HCT116 (cell line): ENCODE measurements around the gene CCDC142. TPM values are rescaled to one million over a fixed set of nuclear protein-coding genes. Genes with fewer than 3 reads are reported as not detected.

Experiments
- ATAC-seq: fragments of 200-7000 bp; cut with Tn5 transposase; 2 replicates; pipeline ENCODE4 v1.9.1; 2020; ENCODE audit warnings: mild to moderate bottlenecking, moderate library complexity
- BruUV-seq: library from RNA; stranded (reverse); fragments of 400-500 nt; replicated peaks from 2 replicates; lab custom pipeline; 2021; lab: Mats Ljungman, UMichigan
- CTCF ChIA-PET: fragments of 300-600 bp; sonication (Branson Sonifier 250); formaldehyde crosslinking; loops from one replicate; lab custom pipeline; 2021; ENCODE audit warnings: antibody characterized with exemption; lab: Charles Lee
- POLR2A ChIA-PET: fragments of 300-600, 350-600 bp; sonication (Branson Sonifier 250); formaldehyde crosslinking; loops from one replicate; lab custom pipeline; 2021; ENCODE audit warnings: antibody characterized with exemption; lab: Charles Lee
- RAD21 ChIA-PET, 2 experiments: fragments of 300-600 bp; sonication (Branson Sonifier 250); formaldehyde crosslinking; loops; one replicate each; lab custom pipeline; 2023; ENCODE audit warnings: low total read pairs in 2 of 2; ENCODE audit not compliant: uncharacterized antibody in 2 of 2, unreplicated experiment in 2 of 2, low non-redundant PET in 1 of 2; lab: Charles Lee
- DNase-seq: peaks from one replicate; pipeline ENCODE4 v3.0.0-alpha.2; 2010; ENCODE audit warnings: low read depth, low spot score
- H2AFZ ChIP-seq: fragments of 200-600 bp; shearing (Covaris generic), sonication (generic); 2 replicates; pipeline ENCODE4 v1.6.1; 2017; ENCODE audit warnings: low read depth, mixed run types, mixed read lengths, antibody characterized with exemption, low read length; ENCODE audit not compliant: poor library complexity, severe bottlenecking
- H3K27ac ChIP-seq: 2 replicates; pipeline ENCODE4 v1.5.1; 2012; ENCODE audit warnings: low read depth, low read length
- H3K27me3 ChIP-seq: fragments of 200-600 bp; sonication (generic); 2 replicates; pipeline ENCODE4 v1.6.1; 2016; ENCODE audit warnings: mixed run types, low read length, mixed read lengths; ENCODE audit not compliant: insufficient read depth
- H3K36me3 ChIP-seq, 2 experiments: fragments of 200-500 bp in 1 of 2; fragments of 200-600 bp in 1 of 2; sonication (Bioruptor generic) in 1 of 2; sonication (generic) in 1 of 2; 2 replicates each; pipeline versions ENCODE4 v1.5.1 to v1.6.1; 2014 to 2016; ENCODE audit warnings: low read length in 2 of 2, inconsistent platforms in 1 of 2, mixed read lengths in 1 of 2, mixed run types in 1 of 2; ENCODE audit not compliant: insufficient read depth in 2 of 2, control insufficient read depth in 1 of 2
- H3K4me1 ChIP-seq, 2 experiments: fragments of 200-600 bp in 1 of 2; sonication (generic) in 1 of 2; 2 replicates each; pipeline versions ENCODE4 v1.5.1 to v1.6.1; 2012 to 2017; ENCODE audit warnings: low read length in 2 of 2, inconsistent platforms in 1 of 2, mild to moderate bottlenecking in 1 of 2, mixed read lengths in 1 of 2, mixed run types in 1 of 2, moderate library complexity in 1 of 2; ENCODE audit not compliant: insufficient read depth in 2 of 2, control insufficient read depth in 1 of 2
- H3K4me2 ChIP-seq: fragments of 200-600 bp; sonication (generic); 2 replicates; pipeline ENCODE4 v1.6.1; 2017; ENCODE audit warnings: mixed run types, low read length, mixed read lengths
- H3K4me3 ChIP-seq, 2 experiments: fragments of 200-600 bp in 1 of 2; sonication (generic) in 1 of 2; replicated peaks in 1 of 2; 2 replicates each; pipeline ENCODE4 v1.5.1; 2011 to 2016; ENCODE audit warnings: low read length in 2 of 2, control low read depth in 1 of 2, low read depth in 1 of 2, mild to moderate bottlenecking in 1 of 2, mixed read lengths in 1 of 2, mixed run types in 1 of 2
- H3K79me2 ChIP-seq: fragments of 200-600 bp; sonication (generic); 2 replicates; pipeline ENCODE4 v1.6.1; 2017; ENCODE audit warnings: mild to moderate bottlenecking, mixed run types, low read length, moderate library complexity, mixed read lengths; ENCODE audit not compliant: insufficient read depth
- H3K9ac ChIP-seq: fragments of 200-600 bp; sonication (generic); 2 replicates; pipeline ENCODE4 v1.6.1; 2016; ENCODE audit warnings: low read length, mixed read lengths
- H3K9me2 ChIP-seq: fragments of 200-600 bp; sonication (generic), shearing (Covaris generic); 2 replicates; pipeline ENCODE4 v1.6.1; 2017; ENCODE audit warnings: mixed run types, mild to moderate bottlenecking, moderate library complexity; ENCODE audit not compliant: insufficient read depth
- H3K9me3 ChIP-seq, 2 experiments: fragments of 200-500 bp in 1 of 2; fragments of 200-600 bp in 1 of 2; sonication (Bioruptor generic) in 1 of 2; sonication (generic) in 1 of 2; 2 replicates each; pipeline ENCODE4 v1.6.1; 2014 to 2017; ENCODE audit warnings: low read length in 2 of 2, mixed read lengths in 2 of 2, inconsistent platforms in 1 of 2, low read depth in 1 of 2, mild to moderate bottlenecking in 1 of 2, mixed run types in 1 of 2, moderate library complexity in 1 of 2; ENCODE audit not compliant: control insufficient read depth in 1 of 2, insufficient read depth in 1 of 2
- H4K20me1 ChIP-seq: fragments of 200-600 bp; sonication (generic), shearing (Covaris generic); 2 replicates; pipeline ENCODE4 v1.6.1; 2017; ENCODE audit warnings: mixed run types, mild to moderate bottlenecking, moderate library complexity; ENCODE audit not compliant: insufficient read depth
- CBX3 ChIP-seq: IDR thresholded peaks from 2 replicates; pipeline ENCODE4 v1.6.1; 2012; ENCODE audit warnings: low read depth
- ELF1 ChIP-seq: IDR thresholded peaks from 2 replicates; pipeline ENCODE4 v1.6.1; 2012; ENCODE audit warnings: low read depth, borderline replicate concordance
- EZH2phosphoT487 ChIP-seq: fragments of 200-600 bp; IDR thresholded peaks from 2 replicates; pipeline ENCODE4 v1.6.1; 2018; ENCODE audit warnings: antibody characterized with exemption, borderline replicate concordance
- FOSL1 ChIP-seq: IDR thresholded peaks from 2 replicates; pipeline ENCODE4 v1.6.1; 2012; ENCODE audit warnings: low read depth
- MAX ChIP-seq: IDR thresholded peaks from 2 replicates; pipeline ENCODE4 v1.6.1; 2012
- POLR2A ChIP-seq: IDR thresholded peaks from 2 replicates; pipeline ENCODE4 v1.7.0; 2011; ENCODE audit warnings: borderline replicate concordance; ENCODE audit not compliant: insufficient read depth, insufficient read length; ENCODE audit errors: extremely low read depth
- POLR2AphosphoS5 ChIP-seq: IDR thresholded peaks from 2 replicates; pipeline ENCODE4 v1.6.1; 2011; ENCODE audit warnings: mild to moderate bottlenecking, low read depth, low read length, moderate library complexity
- RAD21 ChIP-seq: IDR thresholded peaks from 2 replicates; pipeline ENCODE4 v1.6.1; 2012; ENCODE audit warnings: low read depth, mild to moderate bottlenecking
- SP1 ChIP-seq: IDR thresholded peaks from 2 replicates; pipeline ENCODE4 v1.6.1; 2012; ENCODE audit warnings: low read depth
- TCF7L2 ChIP-seq: IDR thresholded peaks from 2 replicates; pipeline ENCODE4 v1.7.0; 2011; ENCODE audit warnings: borderline replicate concordance, inconsistent platforms; ENCODE audit not compliant: insufficient read depth, insufficient read length; ENCODE audit errors: extremely low read depth
- YY1 ChIP-seq: IDR thresholded peaks from 2 replicates; pipeline ENCODE4 v1.6.1; 2011; ENCODE audit warnings: low read length, low read depth, moderate library complexity, mild to moderate bottlenecking; ENCODE audit not compliant: insufficient replicate concordance; ENCODE audit errors: extremely low read depth
- ZFX ChIP-seq: fragments of 450-650 bp; IDR thresholded peaks from 2 replicates; pipeline ENCODE4 v1.6.1; 2017
- ZNF274 ChIP-seq: fragments of 200-500 bp; sonication (Bioruptor generic); IDR thresholded peaks from 2 replicates; pipeline ENCODE4 v1.6.1; 2014; ENCODE audit warnings: mild to moderate bottlenecking, low read depth, low read length, inconsistent platforms
- intact Hi-C: fragments of 100-400 bp; cut with micrococcal nuclease; formaldehyde crosslinking; loops from 2 replicates; pipeline ENCODE4 v1.10.0; 2022
- total RNA-seq: library from RNA; stranded (reverse); gene quantifications from one replicate; pipeline ENCODE4 v1.2.1, GENCODE V29; 2021; ENCODE audit not compliant: unreplicated experiment
- TF ChIP-seq, protein P1 (sequence below), 3 experiments: fragments of 200-600 bp in 1 of 3; sonication (generic) in 1 of 3; IDR thresholded peaks in 2 of 3; conservative IDR thresholded peaks in 1 of 3; 2 replicates each; pipeline ENCODE4 v1.5.1; 2012 to 2017; ENCODE audit warnings: low read depth in 2 of 3, low read length in 2 of 3, antibody characterized with exemption in 1 of 3, borderline replicate concordance in 1 of 3, control low read depth in 1 of 3, mild to moderate bottlenecking in 1 of 3, mixed read lengths in 1 of 3, mixed run types in 1 of 3, moderate library complexity in 1 of 3; ENCODE audit not compliant: insufficient read depth in 1 of 3
- TF ChIP-seq, protein P2 (sequence below): IDR thresholded peaks from 2 replicates; pipeline ENCODE4 v1.6.1; 2012
- TF ChIP-seq, protein P3 (sequence below): IDR thresholded peaks from 2 replicates; pipeline ENCODE4 v1.6.1; 2011; ENCODE audit warnings: mild to moderate bottlenecking, low read length, moderate library complexity; ENCODE audit not compliant: insufficient replicate concordance; ENCODE audit errors: extremely low read depth

Gene CCDC142
- total RNA-seq, 1 experiment from 2014 or later, result 15.0 TPM

GRCh38 chr2:74527741-74528140 lies 44.9 kb upstream of the CCDC142 start:
- Histone ChIP-seq H3K27me3 (no peaks in the 10 kb centered on the region), H3K9ac (peak overlapping the region; percentile 98; the same call in 1 of the 2 replicates), H3K9me3 (no peaks in the 10 kb centered on the region), H4K20me1 (no peaks in the 10 kb centered on the region), H3K4me2 (peak overlapping the region; percentile 86), H3K27ac (no peak overlapping the region), H3K79me2 (peaks cover 42% of the 10 kb centered on the region), H3K36me3 (peaks cover 18 to 27% of the 10 kb centered on the region in 2 experiments), H3K9me2 (no peaks in the 10 kb centered on the region), H2AFZ (no peak overlapping the region), H3K4me3 (peak overlapping the region in 1 of 2 experiments; percentile 100; a peak in 3 of 4 replicates), H3K4me1 (peaks cover 14 to 30% of the 10 kb centered on the region in 2 experiments)
- no peak for TF ChIP-seq EZH2phosphoT487
- ATAC-seq (no peak), DNase-seq (no peak)
- ChIA-PET RAD21 (no interaction called here), CTCF (no interaction called here), POLR2A (no interaction called here)
- intact Hi-C loops, result no loop called here
- BruUV-seq, result no TSS peak

DNA sequence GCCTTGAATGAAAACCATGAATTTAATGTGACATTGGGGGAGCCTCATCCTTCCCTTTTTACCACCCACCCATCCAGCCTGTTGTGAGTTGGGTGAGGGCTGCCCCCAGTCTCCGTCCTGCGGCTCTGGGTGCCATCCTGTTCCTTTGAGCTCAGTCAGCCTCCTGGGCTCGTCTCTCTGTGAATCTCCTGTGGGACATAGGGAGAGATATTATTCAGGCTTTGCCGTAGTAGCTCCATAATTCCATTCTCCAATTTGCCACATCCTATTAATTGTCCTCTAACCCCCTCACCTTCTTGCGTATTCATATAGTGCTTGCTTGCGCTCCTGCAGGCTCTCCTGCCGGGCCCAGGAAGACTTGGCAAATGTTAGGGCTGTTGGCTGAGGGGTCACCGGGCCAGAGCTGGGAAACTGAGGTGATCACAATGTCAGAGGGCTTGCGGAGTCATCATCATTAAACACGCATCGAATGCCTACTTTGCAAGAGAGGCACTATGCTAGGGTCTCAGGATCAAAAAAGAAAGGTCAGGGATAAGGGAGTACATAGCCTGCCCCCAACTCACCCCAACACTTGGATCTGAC lies 43.9 kb upstream of the CCDC142 start:
- POLR2A ChIA-PET, result interaction anchor here (1.0 kb wide), 1 partner anchor 19 kb away, joined by 3 read pairs; the partner anchor contains the start of gene PCGF1
- RAD21 ChIA-PET, result no interaction called here
- no peaks in the 10 kb centered on the region for H3K9me3 ChIP-seq
- H3K9me2 ChIP-seq, result no peaks in the 10 kb centered on the region
- no TSS peak for BruUV-seq
- H3K27ac ChIP-seq, result no peak overlapping the region
- intact Hi-C loops, result no loop called here
- H3K4me2 ChIP-seq, result no peak overlapping the region
- peaks cover 42% of the 10 kb centered on the region for H3K79me2 ChIP-seq
- no peak overlapping the region for H2AFZ ChIP-seq
- peaks cover 14 to 30% of the 10 kb centered on the region in 2 experiments for H3K4me1 ChIP-seq
- CTCF ChIA-PET, result no interaction called here
- H3K4me3 ChIP-seq, result no peak overlapping the region
- H3K27me3 ChIP-seq, result no peaks in the 10 kb centered on the region
- peaks cover 18 to 27% of the 10 kb centered on the region in 2 experiments for H3K36me3 ChIP-seq
- H4K20me1 ChIP-seq, result no peaks in the 10 kb centered on the region
- ATAC-seq (no peak), DNase-seq (no peak)
- no peak overlapping the region for H3K9ac ChIP-seq
- TF ChIP-seq, protein P1, sequence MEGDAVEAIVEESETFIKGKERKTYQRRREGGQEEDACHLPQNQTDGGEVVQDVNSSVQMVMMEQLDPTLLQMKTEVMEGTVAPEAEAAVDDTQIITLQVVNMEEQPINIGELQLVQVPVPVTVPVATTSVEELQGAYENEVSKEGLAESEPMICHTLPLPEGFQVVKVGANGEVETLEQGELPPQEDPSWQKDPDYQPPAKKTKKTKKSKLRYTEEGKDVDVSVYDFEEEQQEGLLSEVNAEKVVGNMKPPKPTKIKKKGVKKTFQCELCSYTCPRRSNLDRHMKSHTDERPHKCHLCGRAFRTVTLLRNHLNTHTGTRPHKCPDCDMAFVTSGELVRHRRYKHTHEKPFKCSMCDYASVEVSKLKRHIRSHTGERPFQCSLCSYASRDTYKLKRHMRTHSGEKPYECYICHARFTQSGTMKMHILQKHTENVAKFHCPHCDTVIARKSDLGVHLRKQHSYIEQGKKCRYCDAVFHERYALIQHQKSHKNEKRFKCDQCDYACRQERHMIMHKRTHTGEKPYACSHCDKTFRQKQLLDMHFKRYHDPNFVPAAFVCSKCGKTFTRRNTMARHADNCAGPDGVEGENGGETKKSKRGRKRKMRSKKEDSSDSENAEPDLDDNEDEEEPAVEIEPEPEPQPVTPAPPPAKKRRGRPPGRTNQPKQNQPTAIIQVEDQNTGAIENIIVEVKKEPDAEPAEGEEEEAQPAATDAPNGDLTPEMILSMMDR (IDR thresholded peaks at IDR 0.05 in 2 of 3, conservative IDR thresholded peaks at IDR 0.05 in 1 of 3; ENCODE audit: borderline replicate concordance in 1 of 3, insufficient read depth in 1 of 3, low read depth in 2 of 3, low read length in 2 of 3), result no peak
- TF ChIP-seq RAD21 (no peak), EZH2phosphoT487 (no peak), SP1 (no peak), ZFX (no peak), CBX3 (no peak), MAX (no peak), YY1 (no peak), POLR2A (no peak), POLR2AphosphoS5 (no peak), ZNF274 (no peak), FOSL1 (no peak), TCF7L2 (no peak), ELF1 (no peak)
- TF ChIP-seq, protein P2, sequence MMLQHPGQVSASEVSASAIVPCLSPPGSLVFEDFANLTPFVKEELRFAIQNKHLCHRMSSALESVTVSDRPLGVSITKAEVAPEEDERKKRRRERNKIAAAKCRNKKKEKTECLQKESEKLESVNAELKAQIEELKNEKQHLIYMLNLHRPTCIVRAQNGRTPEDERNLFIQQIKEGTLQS, result no peak
- TF ChIP-seq, protein P3, sequence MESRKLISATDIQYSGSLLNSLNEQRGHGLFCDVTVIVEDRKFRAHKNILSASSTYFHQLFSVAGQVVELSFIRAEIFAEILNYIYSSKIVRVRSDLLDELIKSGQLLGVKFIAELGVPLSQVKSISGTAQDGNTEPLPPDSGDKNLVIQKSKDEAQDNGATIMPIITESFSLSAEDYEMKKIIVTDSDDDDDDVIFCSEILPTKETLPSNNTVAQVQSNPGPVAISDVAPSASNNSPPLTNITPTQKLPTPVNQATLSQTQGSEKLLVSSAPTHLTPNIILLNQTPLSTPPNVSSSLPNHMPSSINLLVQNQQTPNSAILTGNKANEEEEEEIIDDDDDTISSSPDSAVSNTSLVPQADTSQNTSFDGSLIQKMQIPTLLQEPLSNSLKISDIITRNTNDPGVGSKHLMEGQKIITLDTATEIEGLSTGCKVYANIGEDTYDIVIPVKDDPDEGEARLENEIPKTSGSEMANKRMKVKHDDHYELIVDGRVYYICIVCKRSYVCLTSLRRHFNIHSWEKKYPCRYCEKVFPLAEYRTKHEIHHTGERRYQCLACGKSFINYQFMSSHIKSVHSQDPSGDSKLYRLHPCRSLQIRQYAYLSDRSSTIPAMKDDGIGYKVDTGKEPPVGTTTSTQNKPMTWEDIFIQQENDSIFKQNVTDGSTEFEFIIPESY, result no peak
